HUES6 (cell line): ENCODE data around the gene MATCAP1.

Experiments used
- H3K27ac ChIP-seq: 2 replicates; pipeline ENCODE4 v1.7.0; 2013; ENCODE audit warnings: low read depth, mild to moderate bottlenecking, low read length, inconsistent platforms
- H3K27me3 ChIP-seq: 2 replicates; pipeline ENCODE4 v1.6.1; 2013; ENCODE audit warnings: low read length; ENCODE audit not compliant: control insufficient read depth, insufficient read depth
- H3K36me3 ChIP-seq: 2 replicates; pipeline ENCODE4 v1.6.1; 2013; ENCODE audit warnings: low read length; ENCODE audit not compliant: control insufficient read depth, insufficient read depth
- H3K4me1 ChIP-seq: 2 replicates; pipeline ENCODE4 v1.6.1; 2013; ENCODE audit warnings: low read length; ENCODE audit not compliant: control insufficient read depth, insufficient read depth
- H3K4me3 ChIP-seq: 2 replicates; pipeline ENCODE4 v1.5.1; 2013; ENCODE audit warnings: low read depth, low read length
- H3K9ac ChIP-seq: one replicate; pipeline ENCODE4 v1.6.1; 2013; ENCODE audit warnings: mild to moderate bottlenecking, low read length
- H3K9me3 ChIP-seq: 2 replicates; pipeline ENCODE4 v1.6.1; 2013; ENCODE audit warnings: low read depth, low read length; ENCODE audit not compliant: control insufficient read depth, insufficient read depth

The MATCAP1 gene

DNA sequence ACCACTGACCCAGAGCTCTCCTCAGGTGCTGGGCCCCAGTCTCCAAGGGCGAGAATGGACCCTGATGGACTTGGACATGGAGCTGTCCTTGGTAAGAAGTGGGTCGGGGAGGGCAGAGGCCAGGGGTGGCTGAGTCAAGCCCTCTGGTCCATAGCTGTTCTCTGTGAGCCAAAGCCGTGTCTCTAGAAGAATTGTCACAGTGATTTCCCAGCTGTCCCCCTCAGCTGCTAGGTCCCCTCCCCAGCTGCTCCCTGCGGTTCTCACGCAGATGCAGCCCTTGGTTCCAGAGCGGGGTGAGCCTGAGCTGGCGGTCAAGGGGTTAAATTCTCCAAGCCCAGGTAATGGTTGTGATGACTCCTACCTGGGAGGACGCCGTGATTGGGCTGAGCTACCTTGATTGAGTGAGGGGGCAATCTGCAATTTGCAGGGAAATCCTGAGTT is 14.7 kb downstream of the MATCAP1 start:
- peaks cover 87% of the 10 kb centered on the region for H3K27me3 ChIP-seq
- H3K9ac ChIP-seq, result no peak overlapping the region
- no peaks in the 10 kb centered on the region for H3K36me3 ChIP-seq
- peaks cover 21% of the 10 kb centered on the region for H3K4me1 ChIP-seq
- peak overlapping the region; percentile 79 for H3K4me3 ChIP-seq
- no peaks in the 10 kb centered on the region for H3K9me3 ChIP-seq
- H3K27ac ChIP-seq, result no peak overlapping the region

DNA sequence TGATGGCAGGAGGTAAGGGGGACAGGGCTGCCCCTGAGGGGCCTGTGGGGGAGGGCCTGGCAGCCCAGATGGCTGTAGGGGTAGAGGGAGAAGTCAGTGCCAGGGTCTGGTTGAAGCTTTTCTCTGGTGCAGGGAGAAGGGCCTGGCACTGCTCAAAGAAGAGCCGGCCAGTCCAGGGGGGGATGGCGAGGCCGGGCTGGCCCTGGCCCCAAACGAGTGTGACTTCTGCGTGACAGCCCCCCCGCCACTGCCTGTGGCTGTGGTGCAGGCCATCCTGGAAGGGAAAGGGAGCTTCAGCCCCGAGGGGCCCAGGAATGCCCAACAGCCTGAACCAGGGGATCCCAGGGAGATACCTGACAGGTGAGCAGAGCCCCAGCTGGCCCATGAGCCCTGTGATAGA is 16.2 kb downstream of the MATCAP1 start:
- Histone ChIP-seq H3K27ac (no peak overlapping the region), H3K27me3 (peaks cover 90% of the 10 kb centered on the region), H3K9ac (no peak overlapping the region), H3K4me1 (peaks cover 19% of the 10 kb centered on the region), H3K9me3 (no peaks in the 10 kb centered on the region), H3K4me3 (no peak overlapping the region), H3K36me3 (no peaks in the 10 kb centered on the region)

DNA sequence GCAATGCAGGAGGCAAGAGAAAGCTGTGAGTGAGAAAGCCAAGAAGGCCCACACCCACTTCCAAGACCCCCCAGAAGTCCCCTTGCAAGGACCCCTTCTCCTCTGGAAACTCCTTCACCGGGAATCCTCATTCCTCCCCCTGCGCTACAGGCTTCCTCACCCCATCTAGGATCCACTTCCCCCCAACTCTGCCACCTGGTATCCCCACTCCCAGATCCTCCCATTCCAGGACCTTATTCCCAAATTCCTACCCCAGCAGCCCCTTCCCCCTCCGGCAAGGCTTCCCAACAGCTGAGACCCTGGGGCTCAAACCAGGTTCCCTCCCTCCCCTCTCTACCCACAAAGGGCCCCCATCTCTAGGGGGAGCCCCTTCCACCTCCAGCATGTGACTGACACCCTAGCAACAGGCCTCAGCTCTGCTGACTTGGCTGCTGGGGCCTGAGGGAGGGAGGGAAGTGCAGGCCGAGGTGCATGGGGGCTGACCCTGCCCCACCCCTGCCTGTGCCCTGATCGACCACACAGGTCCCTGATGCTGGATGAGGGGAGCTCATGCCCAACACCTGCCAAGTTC is 17.1 kb downstream of the MATCAP1 start:
- peaks cover 90% of the 10 kb centered on the region for H3K27me3 ChIP-seq
- H3K4me1 ChIP-seq, result peaks cover 19% of the 10 kb centered on the region

DNA sequence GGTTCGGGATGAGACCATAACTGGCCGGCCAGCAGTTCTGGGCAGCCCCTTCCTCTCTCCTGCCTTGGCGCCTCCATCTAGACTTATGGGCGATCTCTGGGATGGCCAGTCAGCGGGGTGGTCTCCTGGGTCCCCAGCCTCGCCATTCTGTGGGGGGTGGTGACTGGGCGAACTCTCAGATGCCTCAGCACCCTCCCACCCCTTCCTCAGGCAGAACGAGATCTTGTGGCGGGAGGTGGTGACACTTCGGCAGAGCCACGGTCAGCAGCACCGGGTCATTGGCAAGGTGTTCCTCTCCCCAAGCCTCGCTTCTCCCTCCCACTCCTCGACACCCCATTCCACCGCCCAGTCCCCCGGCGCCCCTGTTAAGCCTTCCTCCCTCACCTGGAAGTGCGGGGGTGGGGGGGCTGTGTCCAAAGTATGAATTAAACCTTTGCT is 17.6 kb downstream of the MATCAP1 start:
- H3K9ac ChIP-seq, result no peak overlapping the region
- H3K4me3 ChIP-seq, result no peak overlapping the region
- no peak overlapping the region for H3K27ac ChIP-seq
- peaks cover 17% of the 10 kb centered on the region for H3K4me1 ChIP-seq
- H3K27me3 ChIP-seq, result peaks cover 90% of the 10 kb centered on the region
- no peaks in the 10 kb centered on the region for H3K36me3 ChIP-seq
- no peaks in the 10 kb centered on the region for H3K9me3 ChIP-seq

More for the DNA sequence above, 17.1 kb downstream of the MATCAP1 start:
- Histone ChIP-seq H3K9me3 (no peaks in the 10 kb centered on the region), H3K4me3 (no peak overlapping the region), H3K9ac (no peak overlapping the region), H3K27ac (no peak overlapping the region), H3K36me3 (no peaks in the 10 kb centered on the region)

DNA sequence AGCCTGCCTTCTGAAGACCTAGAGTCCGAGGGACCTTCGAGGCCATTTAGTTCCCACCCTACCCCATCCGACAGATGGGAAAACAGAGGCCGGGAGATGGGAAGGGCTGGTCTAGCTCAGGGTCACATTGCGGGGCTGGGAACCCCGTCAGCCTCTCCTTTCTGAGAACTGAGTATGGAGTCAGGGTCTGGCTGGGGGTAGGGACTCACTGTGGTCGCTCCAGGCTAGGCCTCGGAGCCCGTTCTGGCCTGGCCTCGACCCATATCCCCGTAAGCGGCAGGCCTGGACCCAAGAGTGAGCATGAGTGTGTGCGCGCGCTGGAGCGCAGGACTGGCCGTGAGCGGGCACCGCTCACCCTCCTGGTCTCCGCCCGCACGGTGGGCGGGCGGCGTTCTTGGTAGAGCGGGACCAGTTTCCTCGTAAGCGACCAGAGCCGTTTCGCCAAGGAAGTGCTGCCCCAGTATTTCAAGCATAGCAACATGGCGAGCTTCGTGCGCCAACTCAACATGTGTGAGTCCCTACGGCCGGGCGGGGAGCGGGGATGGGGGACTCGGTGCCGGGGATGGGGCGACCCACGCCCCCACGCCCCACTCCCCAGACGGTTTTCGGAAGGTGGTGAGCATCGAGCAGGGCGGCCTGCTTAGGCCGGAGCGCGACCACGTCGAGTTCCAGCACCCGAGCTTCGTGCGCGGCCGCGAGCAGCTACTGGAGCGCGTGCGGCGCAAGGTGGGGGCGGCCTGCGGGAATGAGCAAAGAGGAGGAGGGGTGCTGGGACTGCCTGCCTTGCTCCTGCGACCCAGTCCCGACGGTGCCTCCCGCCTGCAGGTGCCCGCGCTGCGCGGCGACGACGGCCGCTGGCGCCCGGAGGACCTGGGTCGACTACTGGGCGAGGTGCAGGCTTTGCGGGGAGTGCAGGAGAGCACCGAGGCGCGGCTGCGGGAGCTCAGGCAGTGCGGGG is 18.4 kb downstream of the MATCAP1 start:
- Histone ChIP-seq H3K4me3 (peak overlapping the region; percentile 55), H3K4me1 (peaks cover 14% of the 10 kb centered on the region), H3K27ac (no peak overlapping the region), H3K9ac (no peak overlapping the region), H3K36me3 (no peaks in the 10 kb centered on the region), H3K27me3 (peaks cover 92% of the 10 kb centered on the region), H3K9me3 (no peaks in the 10 kb centered on the region)

DNA sequence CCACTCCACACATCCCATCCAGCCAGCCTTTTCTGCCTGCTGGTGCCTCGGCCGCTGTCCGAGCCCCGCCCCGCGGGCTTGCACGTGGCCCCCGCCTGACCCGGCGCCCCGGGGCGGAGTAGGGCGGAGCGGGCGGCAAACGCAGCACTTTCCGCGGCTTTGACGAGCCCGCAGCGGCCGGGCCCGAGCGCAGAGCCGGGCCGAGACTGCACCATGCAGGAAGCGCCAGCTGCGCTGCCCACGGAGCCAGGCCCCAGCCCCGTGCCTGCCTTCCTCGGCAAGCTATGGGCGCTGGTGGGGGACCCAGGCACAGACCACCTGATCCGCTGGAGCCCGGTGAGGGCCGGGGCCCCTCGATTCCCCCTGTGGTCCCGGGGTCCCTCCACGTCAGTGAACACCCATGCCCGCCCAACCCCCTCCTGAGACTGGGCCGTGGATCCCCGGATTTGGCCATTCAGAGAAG is 19.1 kb downstream of the MATCAP1 start, which contains the start of gene HSF4:
Gene HSF4 (plus strand): TSS at position 147 of the 463 bp plus-strand sequence. CDS start 67 bp downstream, at position 214.
- Histone ChIP-seq H3K9ac (no peak within 1 kb of the TSS), H3K4me3 (peak within 1 kb of the TSS; percentile 55), H3K27ac (no peak within 1 kb of the TSS), H3K4me1 (peaks cover 14% of the 10 kb centered on the region), H3K27me3 (peaks cover 100% of the 10 kb centered on the region), H3K36me3 (no peaks in the 10 kb centered on the region), H3K9me3 (no peaks in the 10 kb centered on the region)

DNA sequence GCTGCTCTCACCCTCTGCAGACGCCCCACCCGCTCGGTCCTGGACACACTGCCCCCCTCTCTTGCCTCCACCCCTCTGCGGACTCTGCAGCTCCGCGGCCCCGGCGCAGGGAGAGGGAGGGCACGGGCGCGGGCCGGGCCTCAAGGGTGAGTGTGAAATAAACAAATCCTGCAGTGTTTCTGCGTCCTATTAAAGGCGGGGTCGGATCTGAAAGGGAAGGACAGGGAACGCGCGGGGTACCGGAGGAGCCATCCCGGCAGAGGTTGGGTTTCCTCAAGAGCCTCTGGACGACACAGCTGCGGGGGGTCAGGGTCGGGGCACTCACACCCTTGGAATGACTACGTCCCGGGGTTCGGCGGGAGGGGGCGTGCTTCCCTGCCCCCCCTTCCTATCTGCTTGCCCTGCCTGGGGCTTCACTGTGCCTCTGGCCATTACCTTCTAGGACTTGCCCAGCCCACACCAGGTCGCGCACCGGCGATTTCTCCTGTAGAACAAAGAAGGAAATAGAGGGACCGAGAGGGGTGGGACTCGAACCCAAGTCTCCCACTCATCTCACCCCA is 19.7 kb downstream of the MATCAP1 start:
- Histone ChIP-seq H3K4me1 (peaks cover 17% of the 10 kb centered on the region), H3K27ac (no peak overlapping the region), H3K9ac (no peak overlapping the region), H3K4me3 (peak overlapping the region; percentile 55), H3K36me3 (no peaks in the 10 kb centered on the region), H3K27me3 (peaks cover 100% of the 10 kb centered on the region), H3K9me3 (no peaks in the 10 kb centered on the region)

DNA sequence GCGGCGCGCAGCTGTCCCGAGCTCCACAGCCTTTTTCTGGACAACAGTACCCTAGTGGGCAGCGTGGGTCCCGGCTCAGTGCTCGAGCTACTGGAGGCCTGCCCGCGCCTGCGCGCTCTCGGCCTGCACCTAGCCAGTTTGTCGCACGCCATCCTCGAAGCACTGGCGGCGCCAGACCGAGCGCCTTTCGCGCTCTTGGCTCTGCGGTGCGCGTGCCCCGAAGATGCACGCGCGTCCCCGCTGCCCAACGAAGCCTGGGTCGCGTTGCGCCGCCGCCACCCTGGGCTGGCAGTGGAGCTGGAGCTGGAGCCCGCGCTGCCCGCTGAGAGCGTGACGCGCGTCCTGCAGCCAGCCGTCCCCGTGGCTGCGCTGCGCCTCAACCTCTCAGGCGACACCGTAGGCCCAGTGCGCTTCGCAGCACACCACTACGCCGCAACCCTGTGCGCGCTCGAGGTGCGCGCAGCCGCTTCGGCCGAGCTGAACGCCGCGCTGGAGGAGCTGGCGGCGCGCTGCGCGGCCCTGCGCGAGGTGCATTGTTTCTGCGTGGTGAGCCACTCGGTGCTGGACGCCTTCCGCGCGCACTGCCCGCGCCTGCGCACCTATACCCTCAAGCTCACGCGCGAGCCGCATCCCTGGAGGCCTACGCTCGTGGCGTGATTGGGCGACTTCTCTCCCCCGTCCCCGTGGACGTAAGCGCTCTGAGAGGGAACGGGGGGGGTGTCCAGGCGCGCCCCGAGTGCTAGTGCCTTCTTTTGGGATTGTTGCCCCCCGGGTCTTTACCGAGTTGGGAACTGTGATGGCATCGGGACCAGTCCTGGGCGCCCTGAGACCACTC is 20.4 kb downstream of the MATCAP1 start:
- Histone ChIP-seq H3K9me3 (no peaks in the 10 kb centered on the region), H3K27ac (no peak overlapping the region), H3K4me3 (peak overlapping the region; percentile 55), H3K36me3 (no peaks in the 10 kb centered on the region), H3K9ac (no peak overlapping the region), H3K4me1 (peaks cover 18% of the 10 kb centered on the region), H3K27me3 (peaks cover 100% of the 10 kb centered on the region)

DNA sequence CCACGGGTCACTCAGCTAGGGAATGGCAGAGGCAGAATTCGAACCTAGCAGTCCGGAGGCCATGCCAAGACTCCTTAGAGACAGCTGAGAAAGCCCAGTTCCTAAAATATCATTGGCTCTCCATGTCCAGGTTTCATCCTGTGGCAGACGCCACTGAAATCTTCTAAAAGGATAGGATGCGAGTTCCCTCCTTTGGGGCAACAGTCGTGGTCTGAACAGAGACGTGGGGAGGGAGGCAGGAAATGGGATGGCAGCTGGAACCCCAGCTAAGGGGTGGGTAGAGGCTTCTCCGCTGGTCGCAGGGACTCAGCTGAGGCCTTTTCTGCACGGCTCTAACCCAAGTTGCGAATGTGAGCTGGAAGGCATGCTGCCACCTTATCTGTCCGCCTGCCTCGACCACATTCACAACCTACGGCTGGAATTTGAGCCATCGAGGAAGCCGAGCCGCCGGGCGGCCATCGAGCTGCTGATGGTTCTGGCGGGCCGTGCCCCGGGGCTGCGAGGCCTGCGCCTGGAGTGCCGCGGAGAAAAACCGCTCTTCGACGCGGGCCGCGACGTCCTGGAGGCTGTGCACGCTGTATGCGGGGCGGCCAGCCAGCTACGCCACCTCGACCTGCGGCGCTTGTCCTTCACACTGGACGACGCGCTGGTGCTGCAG is 21.1 kb downstream of the MATCAP1 start:
- H3K9ac ChIP-seq, result no peak overlapping the region
- H3K9me3 ChIP-seq, result no peaks in the 10 kb centered on the region
- H3K4me3 ChIP-seq, result peak overlapping the region; percentile 55
- peaks cover 100% of the 10 kb centered on the region for H3K27me3 ChIP-seq
- H3K4me1 ChIP-seq, result peaks cover 18% of the 10 kb centered on the region
- no peak overlapping the region for H3K27ac ChIP-seq
- no peaks in the 10 kb centered on the region for H3K36me3 ChIP-seq

DNA sequence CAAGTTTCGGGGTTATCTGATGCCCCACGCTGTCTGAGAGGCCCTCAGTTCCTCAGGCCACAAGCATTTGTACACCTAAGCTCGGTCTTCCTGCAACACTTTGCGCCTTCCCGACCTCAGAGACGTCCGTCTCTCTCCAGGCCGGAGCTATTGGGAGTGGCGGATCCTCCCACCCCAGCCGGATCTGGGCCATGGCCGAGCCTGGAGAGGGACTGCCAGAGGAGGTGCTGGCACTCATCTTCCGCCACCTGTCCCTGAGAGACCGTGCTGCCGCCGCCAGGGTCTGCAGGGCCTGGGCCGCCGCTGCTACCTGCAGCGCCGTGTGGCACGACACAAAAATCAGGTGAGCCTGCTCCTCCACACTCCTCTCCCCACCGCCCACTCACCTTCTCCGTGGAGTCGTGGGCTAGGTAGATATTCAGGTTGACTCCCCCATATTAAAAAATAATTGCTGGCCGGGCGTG is 22.1 kb downstream of the MATCAP1 start:
- H3K27me3 ChIP-seq, result peaks cover 100% of the 10 kb centered on the region
- no peak overlapping the region for H3K27ac ChIP-seq
- H3K4me3 ChIP-seq, result no peak overlapping the region; the same call in 1 of the 2 replicates
- H3K9me3 ChIP-seq, result no peaks in the 10 kb centered on the region
- H3K4me1 ChIP-seq, result peaks cover 18% of the 10 kb centered on the region
- no peaks in the 10 kb centered on the region for H3K36me3 ChIP-seq
- H3K9ac ChIP-seq, result no peak overlapping the region
